Left lobe of liver (tissue), 2 donors: ENCODE measurements around the gene PHTF2. TPM values are rescaled to one million over a fixed set of nuclear protein-coding genes. Genes with fewer than 3 reads are reported as not detected.
"Not testable (repeated sequence)": the region's sequence is repeated elsewhere in the genome, so short reads cannot be mapped to it uniquely, and the experiment has no call there.

Experiments
- ATAC-seq: fragments of 200-7000 bp; cut with Tn5 transposase; one replicate; pipeline ENCODE4 v1.9.1; 2020; ENCODE audit warnings: mild to moderate bottlenecking, moderate library complexity
- DNase-seq: peaks from one replicate; pipeline ENCODE4 v3.0.0-alpha.2; 2020; ENCODE audit warnings: low spot score
- total RNA-seq: library from RNA; stranded (reverse); gene quantifications from one replicate; pipeline ENCODE4 v1.2.1, GENCODE V29; 2021
- donor health status: DM: no; HTN: no; CAD: no; lungs with moderate emphysema.
- donor health status: DM: no; HTN: yes; CAD: no.

PHTF2 gene
- 3.3 TPM for total RNA-seq

- peak; percentile 100 for DNase-seq
- ATAC-seq, result peak; percentile 91
These were observed at the start of gene PHTF2, which contains the start of gene TMEM60 for GRCh38 chr7:77798394-77799077. Gene PHTF2 (plus strand): TSS chr7:77798773. Gene TMEM60 (minus strand): TSS chr7:77798434. CDS start chr7:77794373, 4,061 bp downstream.

GRCh38 chr7:77752016-77752415, 46.6 kb upstream of the PHTF2 start:
- DNase-seq (no peak), ATAC-seq (peak; percentile 39)

- ATAC-seq, result no peak
- DNase-seq, result no peak
These were observed 45.4 kb upstream of the PHTF2 start for GRCh38 chr7:77753173-77753572.

GRCh38 chr7:77757589-77757988, 41.0 kb upstream of the PHTF2 start:
- ATAC-seq (no peak), DNase-seq (no peak)

GRCh38 chr7:77759294-77759889, 39.2 kb upstream of the PHTF2 start:
- peak; percentile 89 for ATAC-seq
- peak; percentile 63 for DNase-seq

- DNase-seq (no peak), ATAC-seq (peak; percentile 64)
These were observed 37.6 kb upstream of the PHTF2 start for GRCh38 chr7:77760809-77761453.

GRCh38 chr7:77765481-77765880, 33.1 kb upstream of the PHTF2 start:
- no peak for ATAC-seq
- DNase-seq, result no peak

GRCh38 chr7:77765906-77766800, 32.4 kb upstream of the PHTF2 start:
- no peak for DNase-seq
- peak; percentile 93 for ATAC-seq

GRCh38 chr7:77766801-77767605, 31.6 kb upstream of the PHTF2 start:
- DNase-seq (no peak), ATAC-seq (peak; percentile 38)

GRCh38 chr7:77770316-77770715, 28.3 kb upstream of the PHTF2 start:
- ATAC-seq, result no peak
- no peak for DNase-seq

- DNase-seq, result no peak
- no peak for ATAC-seq
These were observed 26.7 kb upstream of the PHTF2 start for GRCh38 chr7:77771901-77772300.

- no peak for ATAC-seq
- DNase-seq, result no peak
These were observed 20.0 kb upstream of the PHTF2 start for GRCh38 chr7:77778535-77778934.

GRCh38 chr7:77782383-77782782, 16.2 kb upstream of the PHTF2 start:
- DNase-seq (no peak), ATAC-seq (peak; percentile 51)

- ATAC-seq (no peak), DNase-seq (no peak)
These were observed 15.5 kb upstream of the PHTF2 start for GRCh38 chr7:77783111-77783510.

- DNase-seq, result no peak
These were observed 15.0 kb upstream of the PHTF2 start for GRCh38 chr7:77783545-77783944.

GRCh38 chr7:77784426-77784825, 14.1 kb upstream of the PHTF2 start:
- ATAC-seq, result peak; percentile 82

More at GRCh38 chr7:77783545-77783944, 15.0 kb upstream of the PHTF2 start:
- ATAC-seq, result peak; percentile 24

GRCh38 chr7:77786018-77786417, 12.6 kb upstream of the PHTF2 start:
- no peak for ATAC-seq

More at GRCh38 chr7:77784426-77784825, 14.1 kb upstream of the PHTF2 start:
- DNase-seq, result not testable (repeated sequence)

GRCh38 chr7:77786741-77787140, 11.8 kb upstream of the PHTF2 start:
- no peak for DNase-seq
- no peak for ATAC-seq

More at GRCh38 chr7:77786018-77786417, 12.6 kb upstream of the PHTF2 start:
- DNase-seq, result no peak

- DNase-seq (no peak), ATAC-seq (no peak)
These were observed 10.2 kb upstream of the PHTF2 start for GRCh38 chr7:77788327-77788902.

- no peak for DNase-seq
- ATAC-seq, result no peak
These were observed 7.2 kb upstream of the PHTF2 start for GRCh38 chr7:77791336-77791735.
